ENCODE measurements around the gene SAMD11.

The SAMD11 gene

DNA sequence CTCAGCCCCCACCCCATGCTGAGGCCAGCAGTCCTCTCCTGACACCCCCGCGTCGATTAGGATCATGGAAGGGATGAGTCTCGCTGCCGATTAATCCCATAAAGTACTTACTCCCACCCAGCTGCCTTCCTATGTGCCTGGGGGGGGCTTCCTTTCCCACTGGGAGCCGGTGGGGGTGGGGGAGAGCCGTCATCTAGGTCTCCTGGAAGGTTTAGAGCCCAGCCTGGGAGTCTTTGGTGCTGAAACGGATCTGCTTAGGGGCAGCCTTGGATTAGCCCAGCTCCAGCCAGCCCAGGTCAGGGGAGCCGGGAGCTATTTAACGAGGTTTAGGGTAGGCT is 9.8 kb downstream of the SAMD11 start:
- DNase-seq = no peak

DNA sequence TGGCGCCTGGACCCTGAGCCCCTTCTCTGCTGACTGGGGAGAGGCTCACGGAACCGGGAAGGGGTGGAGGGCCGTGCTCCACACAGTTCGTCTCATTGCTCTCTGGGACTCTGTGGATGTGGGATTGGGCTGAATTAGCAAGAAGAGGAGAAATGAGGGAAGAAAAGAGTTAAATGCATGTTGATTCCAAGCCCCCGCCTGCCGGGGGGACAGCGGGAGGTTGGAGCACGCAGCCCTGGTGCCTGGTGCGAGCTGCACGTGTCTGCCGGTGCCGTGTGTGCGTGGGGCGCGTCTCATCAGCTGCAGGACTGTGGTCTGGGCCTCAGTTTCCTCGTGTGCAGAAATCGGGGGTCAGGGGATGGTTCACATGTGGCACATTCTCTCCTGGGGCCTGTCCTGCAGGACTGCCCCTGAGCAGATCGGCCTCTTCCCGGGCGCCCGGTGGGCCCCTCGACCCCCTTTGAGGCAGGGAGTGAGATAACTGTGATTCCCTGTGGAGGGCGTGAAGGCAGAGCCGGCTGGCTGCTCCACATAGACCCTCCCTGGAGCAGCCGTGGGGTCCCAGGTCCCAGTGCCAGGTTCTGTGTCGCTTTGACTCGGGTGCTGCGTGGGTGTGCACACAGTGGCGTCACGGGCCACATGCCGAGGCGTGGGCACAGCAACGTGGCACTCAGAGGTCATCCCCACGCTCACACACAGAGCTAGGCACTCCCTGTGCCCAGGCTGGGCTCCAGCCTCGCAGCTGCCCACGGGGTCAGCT is 11.4 kb downstream of the SAMD11 start:
- no peak for DNase-seq

DNA sequence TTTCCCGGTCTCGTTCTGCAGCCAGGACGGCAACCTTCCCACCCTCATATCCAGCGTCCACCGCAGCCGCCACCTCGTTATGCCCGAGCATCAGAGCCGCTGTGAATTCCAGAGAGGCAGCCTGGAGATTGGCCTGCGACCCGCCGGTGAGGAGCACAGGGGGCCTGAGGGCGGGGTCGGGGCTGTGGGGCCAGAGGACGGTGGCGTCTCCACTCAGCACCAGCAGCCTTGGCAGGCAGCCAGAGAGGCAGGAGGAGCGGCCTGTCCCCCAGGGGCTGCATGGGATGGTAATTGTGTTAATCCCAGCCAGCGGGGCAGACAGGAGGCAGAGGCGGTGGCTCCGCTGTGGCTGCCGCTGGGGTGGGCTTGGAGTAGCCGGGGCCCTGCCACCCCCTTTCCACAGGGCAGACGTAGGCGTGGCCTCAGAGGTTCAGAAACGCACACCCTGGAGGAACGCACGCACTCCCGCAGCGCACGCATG is 12.1 kb downstream of the SAMD11 start:
- no peak for DNase-seq

DNA sequence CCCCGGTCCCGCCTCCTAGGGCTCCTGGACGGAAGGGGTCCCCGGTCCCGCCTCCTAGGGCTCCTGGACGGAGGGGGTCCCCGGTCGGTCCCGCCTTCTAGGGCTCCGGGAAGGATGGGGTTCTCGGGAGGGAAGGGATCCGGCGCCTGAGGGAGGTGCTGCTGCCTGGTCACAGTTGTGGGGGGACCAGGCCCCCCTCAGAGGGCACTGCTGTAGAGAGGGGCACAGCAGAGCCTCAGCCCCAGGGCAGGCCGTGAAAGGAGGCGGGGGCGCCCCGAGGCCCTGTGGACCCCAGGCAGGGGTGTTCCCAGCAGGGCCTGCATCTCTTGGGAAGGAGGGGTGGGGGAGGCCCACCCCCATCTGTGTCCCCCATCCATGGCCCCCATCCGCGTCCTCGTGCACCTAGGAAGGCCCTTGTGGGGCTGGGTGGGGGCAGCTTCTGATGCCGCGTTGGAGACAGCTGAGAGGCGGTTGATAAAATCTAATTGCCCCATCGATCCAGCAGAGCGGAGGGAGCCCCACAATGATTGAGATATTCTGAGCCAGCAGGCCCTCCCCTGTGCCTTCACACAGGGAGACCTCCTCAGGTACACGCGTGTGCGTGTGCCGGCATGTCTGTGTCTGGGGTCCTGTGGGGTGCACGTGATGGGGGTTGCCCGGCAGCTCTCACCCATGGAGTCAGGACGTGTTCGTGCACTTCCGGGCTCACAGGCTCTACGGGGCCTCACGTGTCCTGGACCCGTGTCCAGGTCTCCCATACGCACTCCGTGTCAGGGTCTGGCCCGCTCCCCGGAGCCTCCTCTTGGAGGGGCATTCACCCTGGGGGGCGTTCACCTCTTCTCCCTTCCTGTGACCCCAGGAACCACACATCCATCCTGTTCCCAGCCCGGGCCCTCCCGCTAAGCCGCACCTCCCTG is 12.9 kb downstream of the SAMD11 start:
- DNase-seq = no peak

DNA sequence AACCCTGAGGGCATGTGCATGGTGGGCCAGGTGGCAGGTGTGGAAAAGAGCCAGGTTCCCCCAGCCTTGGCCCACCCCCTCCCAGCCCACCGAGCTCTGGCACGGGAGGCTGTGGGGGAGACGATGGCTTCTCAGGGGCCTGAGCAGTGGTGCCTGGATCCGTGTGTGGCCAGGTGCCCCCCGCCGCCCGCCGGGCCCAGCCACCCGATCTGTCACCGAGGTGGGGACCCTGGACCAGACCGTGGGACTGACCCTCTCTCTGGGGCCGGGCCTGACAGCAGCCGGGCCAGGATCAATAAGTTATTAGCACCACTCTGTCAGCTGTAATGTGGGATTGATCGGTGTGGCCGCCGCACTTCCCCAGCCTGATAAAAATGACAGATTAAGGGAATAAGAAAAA is 13.8 kb downstream of the SAMD11 start:
- DNase-seq = no peak

DNA sequence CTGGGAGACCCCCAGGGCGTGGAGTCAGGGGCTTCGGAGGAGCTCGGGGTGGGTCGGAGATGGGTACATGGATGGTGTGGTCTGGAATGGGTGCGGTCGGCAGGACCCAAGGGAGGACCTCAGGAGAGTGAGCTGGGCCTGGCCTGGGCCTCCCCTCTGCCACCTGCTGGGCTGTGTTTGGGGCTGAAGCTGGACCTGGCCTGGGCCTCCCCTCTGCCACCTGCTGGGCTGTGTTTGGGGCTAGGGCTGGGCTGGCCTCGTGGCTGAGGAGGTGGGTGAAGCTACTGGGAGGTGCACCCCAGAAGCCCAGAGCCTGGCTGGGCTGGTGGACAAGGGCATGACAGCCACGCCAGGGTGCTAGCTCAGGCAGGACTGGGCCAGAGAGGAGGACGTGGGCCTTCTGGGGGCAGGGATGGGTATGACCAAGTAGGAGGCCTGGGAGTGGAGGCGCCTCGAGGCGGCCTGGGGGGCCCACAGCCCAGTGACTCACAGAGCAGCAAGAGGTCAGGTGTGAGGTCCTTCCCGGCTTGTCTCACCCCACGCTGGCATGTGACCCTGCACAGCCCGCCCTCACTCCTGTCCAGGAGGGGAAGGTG is 14.5 kb downstream of the SAMD11 start:
- peak; percentile 47 for DNase-seq

DNA sequence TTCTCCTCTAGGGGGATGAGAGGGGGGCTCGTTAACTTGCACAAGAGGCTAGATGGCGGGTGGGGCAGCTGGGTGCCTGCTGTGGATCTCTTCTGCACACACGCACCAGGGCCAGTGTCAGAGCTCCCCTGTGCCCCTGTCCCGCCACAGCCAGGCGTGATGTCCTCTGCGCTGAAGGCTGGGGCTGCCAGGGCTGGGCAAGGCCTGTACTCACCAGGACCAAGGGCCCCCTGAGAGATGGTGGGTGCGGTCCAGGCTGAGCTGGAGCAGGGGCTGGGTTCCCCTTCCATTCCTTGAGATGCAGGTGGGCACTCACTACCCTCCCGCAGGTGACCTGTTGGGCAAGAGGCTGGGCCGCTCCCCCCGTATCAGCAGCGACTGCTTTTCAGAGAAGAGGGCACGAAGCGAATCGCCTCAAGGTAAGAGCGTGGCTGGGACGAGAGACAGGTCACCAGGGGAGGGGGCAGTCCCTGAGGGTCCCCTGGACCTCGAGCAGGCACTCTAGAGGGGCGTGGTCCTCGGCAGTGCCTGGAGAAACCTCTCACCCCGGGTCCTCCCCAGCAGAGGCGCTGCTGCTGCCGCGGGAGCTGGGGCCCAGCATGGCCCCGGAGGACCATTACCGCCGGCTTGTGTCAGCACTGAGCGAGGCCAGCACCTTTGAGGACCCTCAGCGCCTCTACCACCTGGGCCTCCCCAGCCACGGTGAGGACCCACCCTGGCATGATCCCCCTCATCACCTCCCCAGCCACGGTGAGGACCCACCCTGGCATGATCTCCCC is 15.2 kb downstream of the SAMD11 start:
- no peak for DNase-seq

DNA sequence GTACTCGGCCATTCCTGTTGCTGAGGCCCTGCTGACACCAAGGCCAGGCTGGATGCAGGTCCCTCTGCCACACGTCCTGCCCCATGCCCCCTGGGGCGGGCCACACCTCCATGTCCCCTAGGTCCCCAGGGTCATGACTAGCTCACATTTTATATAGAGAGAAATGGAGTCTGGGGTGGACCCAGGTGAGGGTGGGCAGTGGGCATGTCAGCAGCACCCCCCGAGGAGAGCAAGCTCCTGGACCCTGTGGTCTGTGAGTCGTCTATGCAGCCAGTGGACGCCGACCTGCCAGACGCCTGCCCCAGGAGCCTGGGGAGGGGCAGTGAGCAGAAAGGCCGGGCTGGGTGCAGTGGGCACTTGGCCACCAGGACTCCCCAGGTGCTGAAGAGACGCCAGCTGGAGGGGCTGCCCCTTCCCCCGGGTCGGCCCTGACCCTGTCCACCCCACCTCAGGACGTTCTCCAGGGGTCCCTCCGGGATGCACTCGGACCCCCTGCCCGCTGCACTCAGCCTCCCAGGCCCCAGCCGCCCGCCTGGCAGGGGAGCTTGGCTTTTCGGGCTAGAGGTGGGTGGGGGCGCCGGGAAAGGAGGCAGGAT is 15.9 kb downstream of the SAMD11 start:
- no peak for DNase-seq

DNA sequence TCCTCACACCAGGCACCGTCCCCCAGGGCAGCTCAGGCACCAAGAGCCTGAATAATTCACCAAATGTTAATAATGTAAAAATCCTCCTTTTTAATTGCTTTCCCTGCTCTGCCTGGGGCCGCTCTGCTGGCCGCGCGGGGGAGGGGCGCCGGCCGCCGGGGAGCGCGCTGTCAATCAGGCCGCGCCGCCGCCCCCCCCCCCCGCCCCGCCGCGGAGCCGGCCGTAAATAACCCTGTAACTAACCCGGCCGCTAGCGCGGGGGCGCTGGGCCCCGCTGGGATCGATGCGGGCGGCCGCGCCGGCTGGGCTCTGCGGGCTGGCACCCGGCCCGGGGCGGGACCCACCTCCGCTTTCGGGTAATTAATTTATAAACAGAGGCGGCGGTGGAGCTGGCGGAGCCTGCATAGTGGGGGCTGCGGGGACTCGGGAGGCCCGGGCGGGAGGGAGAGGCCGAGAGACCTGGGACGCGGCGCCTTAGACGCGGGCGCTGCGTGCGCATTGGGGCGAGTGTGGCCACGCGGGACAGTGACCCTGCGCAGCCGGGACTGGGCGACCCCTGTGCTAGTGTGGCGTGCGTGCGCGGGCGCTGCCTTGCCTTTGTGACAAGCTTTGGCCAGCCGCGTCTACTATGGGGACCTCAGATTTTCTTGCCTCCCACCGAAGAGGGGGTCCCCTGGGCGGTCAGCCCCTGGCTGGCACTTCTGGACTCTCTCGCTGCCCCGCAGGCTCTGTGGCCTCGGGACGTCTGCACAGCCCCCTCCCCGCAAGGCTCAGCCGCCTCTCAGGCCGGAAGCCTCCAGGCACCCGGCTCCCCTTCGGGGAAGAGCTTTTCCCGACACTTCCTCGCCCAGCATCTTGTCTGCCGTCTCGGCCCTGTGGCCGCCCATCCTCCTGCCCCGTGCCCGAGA is 16.6 kb downstream of the SAMD11 start:
- DNase-seq = peak; percentile 27

DNA sequence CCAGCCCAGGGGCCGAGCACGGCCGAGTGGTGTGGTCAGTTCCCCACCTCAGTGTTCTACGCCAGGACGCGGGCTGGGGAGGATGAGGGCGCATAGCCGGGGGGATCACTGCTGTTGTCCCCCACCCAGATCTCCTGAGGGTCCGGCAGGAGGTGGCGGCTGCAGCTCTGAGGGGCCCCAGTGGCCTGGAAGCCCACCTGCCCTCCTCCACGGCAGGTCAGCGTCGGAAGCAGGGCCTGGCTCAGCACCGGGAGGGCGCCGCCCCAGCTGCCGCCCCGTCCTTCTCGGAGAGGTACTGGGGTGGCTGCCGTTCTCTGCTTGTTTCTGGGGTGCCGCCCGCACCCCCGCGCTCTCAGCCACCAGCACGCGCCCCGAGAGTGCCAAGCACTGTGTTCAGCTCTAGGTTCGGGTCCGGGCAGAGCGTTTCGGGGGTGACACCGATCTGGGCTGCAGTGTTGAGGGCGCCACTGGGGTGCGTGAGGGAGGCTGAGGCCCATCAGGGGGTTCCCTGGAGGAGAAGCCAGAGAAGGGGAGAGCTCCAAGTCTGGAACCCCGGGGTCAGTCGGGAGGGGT is 17.4 kb downstream of the SAMD11 start:
- DNase-seq = no peak

DNA sequence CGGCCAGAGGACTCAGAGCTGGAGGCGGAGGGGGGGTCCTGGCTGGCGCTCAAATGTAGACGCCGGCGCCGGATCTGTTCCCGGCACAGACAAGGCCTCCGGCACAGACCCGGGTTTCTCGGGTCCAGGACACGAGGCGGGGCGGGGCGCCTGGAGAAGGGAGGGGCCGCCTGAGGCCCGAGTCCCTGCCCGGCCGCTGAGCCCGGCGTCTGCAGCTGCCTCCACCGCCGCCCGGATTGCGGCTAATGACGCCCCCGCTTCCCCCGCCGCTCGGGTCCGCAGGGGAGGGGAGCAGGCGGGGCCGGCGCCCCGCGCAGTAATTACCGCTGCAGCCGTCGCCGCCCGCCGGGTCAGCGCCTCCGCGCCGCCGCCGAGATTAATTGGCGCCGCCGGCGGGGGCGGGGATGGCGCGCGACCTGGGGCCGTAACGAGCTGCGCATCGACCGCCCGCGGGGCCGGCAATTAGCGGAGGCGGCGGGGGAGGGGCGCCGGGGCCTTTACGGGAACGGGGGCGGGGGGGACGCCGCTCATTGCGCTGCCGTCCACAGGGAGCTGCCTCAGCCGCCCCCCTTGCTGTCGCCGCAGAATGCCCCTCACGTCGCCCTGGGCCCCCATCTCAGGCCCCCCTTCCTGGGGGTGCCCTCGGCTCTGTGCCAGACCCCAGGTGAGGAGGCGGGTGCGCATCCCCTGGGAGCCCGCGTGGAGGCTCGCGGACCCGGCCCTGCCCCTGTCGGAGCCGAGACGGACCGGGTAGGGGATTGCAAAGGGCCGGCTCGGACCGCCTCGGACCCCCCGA is 18.1 kb downstream of the SAMD11 start:
- peak; percentile 70 for DNase-seq

DNA sequence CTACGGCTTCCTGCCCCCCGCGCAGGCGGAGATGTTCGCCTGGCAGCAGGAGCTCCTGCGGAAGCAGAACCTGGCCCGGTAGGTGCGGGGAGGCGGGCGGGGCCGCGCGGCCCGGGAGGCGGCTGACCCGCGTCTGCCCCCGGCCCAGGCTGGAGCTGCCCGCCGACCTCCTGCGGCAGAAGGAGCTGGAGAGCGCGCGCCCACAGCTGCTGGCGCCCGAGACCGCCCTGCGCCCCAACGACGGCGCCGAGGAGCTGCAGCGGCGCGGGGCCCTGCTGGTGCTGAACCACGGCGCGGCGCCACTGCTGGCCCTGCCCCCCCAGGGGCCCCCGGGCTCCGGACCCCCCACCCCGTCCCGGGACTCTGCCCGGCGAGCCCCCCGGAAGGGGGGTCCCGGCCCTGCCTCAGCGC is 18.7 kb downstream of the SAMD11 start:
- no peak for DNase-seq

DNA sequence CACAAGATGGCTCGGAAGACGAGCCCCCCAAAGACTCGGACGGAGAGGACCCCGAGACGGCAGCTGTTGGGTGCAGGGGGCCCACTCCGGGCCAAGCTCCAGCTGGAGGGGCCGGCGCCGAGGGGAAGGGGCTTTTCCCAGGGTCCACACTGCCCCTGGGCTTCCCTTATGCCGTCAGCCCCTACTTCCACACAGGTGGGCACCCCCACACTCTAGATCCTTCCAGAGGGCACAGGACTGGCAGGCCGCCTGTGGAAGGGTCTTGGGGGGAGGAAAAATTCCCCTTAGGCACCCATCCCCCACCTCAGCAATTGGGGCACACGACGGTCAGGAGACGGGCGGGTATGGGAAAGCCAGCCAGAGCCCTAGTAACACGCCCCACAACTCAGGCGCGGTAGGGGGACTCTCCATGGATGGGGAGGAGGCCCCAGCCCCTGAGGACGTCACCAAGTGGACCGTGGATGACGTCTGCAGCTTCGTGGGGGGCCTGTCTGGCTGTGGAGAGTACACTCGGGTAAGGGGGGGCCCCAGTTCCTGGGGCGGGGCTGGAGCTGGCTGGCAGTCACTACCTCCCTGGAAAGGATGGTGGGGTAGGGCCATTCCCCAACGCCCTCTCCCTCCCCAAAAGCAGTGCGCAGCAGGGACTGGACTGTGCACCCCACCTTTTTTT is 19.3 kb downstream of the SAMD11 start:
- peak; percentile 35 for DNase-seq

DNA sequence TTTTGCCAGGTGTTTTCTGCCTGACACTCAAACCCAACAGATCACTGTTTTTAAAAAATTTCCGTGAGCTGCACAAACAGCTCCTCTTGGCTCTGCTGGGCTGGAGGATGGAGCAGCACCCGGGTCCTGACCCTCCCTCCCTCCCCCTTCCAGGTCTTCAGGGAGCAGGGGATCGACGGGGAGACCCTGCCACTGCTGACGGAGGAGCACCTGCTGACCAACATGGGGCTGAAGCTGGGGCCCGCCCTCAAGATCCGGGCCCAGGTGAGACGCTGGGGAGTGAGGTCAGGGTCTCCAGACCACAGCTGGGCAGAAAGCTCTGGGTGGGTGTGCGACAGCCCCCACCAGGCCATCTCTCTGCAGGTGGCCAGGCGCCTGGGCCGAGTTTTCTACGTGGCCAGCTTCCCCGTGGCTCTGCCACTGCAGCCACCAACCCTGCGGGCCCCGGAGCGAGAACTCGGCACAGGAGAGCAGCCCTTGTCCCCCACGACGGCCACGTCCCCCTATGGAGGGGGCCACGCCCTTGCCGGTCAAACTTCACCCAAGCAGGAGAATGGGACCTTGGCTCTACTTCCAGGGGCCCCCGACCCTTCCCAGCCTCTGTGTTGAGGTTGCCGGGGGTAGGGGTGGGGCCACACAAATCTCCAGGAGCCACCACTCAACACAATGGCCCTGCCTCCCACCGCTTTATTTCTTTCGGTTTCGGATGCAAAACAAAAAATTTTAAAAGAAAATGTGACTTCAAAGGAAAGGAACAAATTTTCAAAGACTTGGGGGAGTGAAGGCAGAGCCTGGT is 20.0 kb downstream of the SAMD11 start:
- no peak for DNase-seq

DNA sequence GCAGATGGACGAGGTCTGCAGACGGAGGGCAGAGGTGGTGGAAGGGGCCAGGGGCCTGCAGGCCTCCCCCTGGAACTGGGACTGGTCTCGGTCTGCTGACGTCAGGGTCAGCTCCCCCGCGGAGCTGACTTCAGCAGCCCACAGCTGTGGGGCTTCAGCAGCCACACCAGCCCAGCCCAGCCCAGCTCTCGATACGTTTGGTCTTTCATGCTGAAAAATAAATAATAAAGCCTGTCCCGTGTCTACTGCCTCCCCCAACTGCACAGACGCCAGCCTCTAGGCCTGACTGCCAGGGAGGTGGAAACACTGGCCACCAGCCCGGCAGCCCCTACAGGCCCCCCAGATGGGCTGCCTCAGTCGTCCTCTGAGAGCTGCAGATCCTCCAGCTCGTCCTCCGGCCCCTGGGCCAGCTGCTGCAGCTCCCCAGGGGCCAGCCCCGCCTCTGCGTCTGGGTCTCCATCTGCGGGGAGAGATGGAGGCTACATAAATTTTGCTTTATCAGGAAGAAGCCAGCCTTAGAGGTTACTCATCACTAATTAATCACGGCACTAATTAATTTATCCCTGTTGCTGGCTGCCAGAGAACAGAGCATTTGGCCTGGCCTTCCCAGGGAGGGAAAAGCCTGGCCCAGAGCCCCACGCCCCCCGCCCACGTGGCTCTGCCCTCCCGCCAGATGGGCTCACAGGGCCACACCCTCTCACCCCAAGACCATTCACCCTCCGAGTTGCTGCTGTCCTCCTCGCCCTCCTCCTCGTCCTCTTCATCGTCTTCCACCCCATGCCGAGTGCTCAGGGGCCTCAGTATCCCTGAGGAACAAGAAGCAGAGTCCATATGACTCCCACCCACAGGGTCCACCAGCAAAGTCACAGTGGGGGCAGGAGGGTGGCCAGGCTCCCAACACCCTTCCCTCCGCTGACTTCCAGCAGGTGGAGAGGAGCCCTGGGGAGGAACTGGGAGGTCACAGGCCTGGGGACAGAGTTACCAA is 20.9 kb downstream of the SAMD11 start:
- DNase-seq = no peak

DNA sequence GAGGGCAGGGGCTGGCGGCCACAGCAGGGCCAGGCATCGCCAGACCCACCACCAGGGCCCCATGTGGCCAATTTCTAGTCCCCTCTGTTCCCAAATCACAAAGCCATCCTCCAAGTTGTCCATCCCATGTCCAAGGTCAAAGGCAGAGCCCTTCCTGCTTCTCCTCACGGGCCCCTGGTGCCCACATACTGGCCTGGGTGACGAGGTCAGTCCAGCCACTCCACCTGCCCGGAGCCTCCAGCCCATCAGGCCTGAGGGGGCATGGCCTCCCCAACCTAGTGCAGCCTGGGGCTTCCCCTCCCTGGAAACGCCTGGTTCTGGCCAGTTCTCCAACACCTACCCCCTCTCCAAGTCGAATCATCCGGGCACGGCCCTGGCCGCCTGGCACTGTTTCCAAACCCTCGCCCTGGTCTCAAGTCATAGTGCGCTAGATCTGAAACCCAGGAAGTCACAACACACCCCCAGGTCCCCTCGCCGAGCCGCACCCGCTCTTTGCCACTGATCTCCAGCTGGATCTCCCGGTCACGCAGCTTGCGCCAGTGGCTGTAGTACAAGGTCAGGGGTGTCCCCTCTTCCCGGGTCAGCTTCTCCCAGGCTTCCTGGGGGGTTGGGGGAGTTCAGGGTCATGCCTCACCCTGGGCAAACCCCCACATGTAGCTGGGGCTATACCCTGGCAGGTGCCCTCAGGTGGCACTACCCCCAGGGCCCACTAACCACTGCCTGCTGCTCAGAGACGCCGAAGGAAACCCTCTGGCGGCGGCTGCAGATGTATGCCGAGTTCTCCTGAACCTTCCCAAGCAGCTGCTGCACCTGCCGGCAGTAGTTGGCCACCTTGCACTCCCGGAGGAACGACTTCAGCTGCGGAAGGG is 22.2 kb downstream of the SAMD11 start:
- no peak for DNase-seq

All from T1000 (cell line).